Ovary (tissue), 1 donor: ENCODE results near the gene SEMA4D.

Experiments
- EP300 ChIP-seq: sonication (generic); formaldehyde crosslinking; IDR thresholded peaks from one replicate; pipeline ENCODE4 v1.6.1; 2017; ENCODE audit warnings: antibody characterized with exemption
- POLR2A ChIP-seq: fragments of 450-650 bp; IDR thresholded peaks from one replicate; pipeline ENCODE4 v1.6.1; 2017; ENCODE audit warnings: antibody characterized with exemption, mild to moderate bottlenecking, moderate library complexity

GRCh38 chr9:89412951-89413350 lies 85.0 kb downstream of the SEMA4D start:
- no peak for TF ChIP-seq EP300
- TF ChIP-seq POLR2A, result no peak
